PC-3 (cell line): ENCODE data around the gene APC. TPM values are rescaled to one million over a fixed set of nuclear protein-coding genes. Genes with fewer than 3 reads are reported as not detected.

ENCODE experiments used
- ATAC-seq: fragments of 200-7000 bp; cut with Tn5 transposase; 2 replicates; pipeline ENCODE4 v1.9.1; 2020; ENCODE audit warnings: mild to moderate bottlenecking, moderate library complexity
- BruUV-seq: library from RNA; stranded (reverse); fragments of 400-500 nt; replicated peaks from 2 replicates; lab custom pipeline; 2021; lab: Mats Ljungman, UMichigan
- CTCF ChIA-PET: fragments of 300-600 bp; sonication (Branson Sonifier 250); formaldehyde crosslinking; loops from one replicate; lab custom pipeline; 2022; ENCODE audit warnings: antibody characterized with exemption; lab: Charles Lee
- POLR2A ChIA-PET: fragments of 300-600 bp; sonication (Branson Sonifier 250); formaldehyde crosslinking; loops from one replicate; lab custom pipeline; 2022; ENCODE audit warnings: antibody characterized with exemption; ENCODE audit not compliant: unreplicated experiment; lab: Charles Lee
- DNase-seq: peaks from one replicate; pipeline ENCODE4 v3.0.0-alpha.2; 2015
- H2AFZ ChIP-seq: fragments of 300-600 bp; sonication (generic); 2 replicates; pipeline ENCODE4 v1.6.0; 2016; ENCODE audit warnings: antibody characterized with exemption, low read length
- H3F3A ChIP-seq: fragments of 300-600 bp; sonication (generic); one replicate; pipeline ENCODE4 v1.6.0; 2017; ENCODE audit warnings: antibody characterized with exemption, low read length, control low read depth, mild to moderate bottlenecking; ENCODE audit not compliant: unreplicated experiment
- H3K27ac ChIP-seq: fragments of 300-600 bp; sonication (generic); 2 replicates; pipeline ENCODE4 v1.5.1; 2016; ENCODE audit warnings: mild to moderate bottlenecking, low read length
- H3K27me3 ChIP-seq: fragments of 300-600 bp; sonication (generic); 2 replicates; pipeline ENCODE4 v1.6.1; 2016; ENCODE audit warnings: low read length, mixed read lengths
- H3K36me3 ChIP-seq: fragments of 300-600 bp; sonication (generic); 2 replicates; pipeline ENCODE4 v1.6.1; 2016; ENCODE audit warnings: low read depth, mixed run types, low read length, mixed read lengths
- H3K4me1 ChIP-seq: fragments of 300-600 bp; sonication (generic); 2 replicates; pipeline ENCODE4 v1.5.1; 2016; ENCODE audit warnings: low read length; ENCODE audit not compliant: insufficient read depth
- H3K4me2 ChIP-seq: fragments of 300-600 bp; sonication (generic); 2 replicates; pipeline ENCODE4 v1.6.0; 2016; ENCODE audit warnings: low read length
- H3K4me3 ChIP-seq: fragments of 300-600 bp; sonication (generic); 2 replicates; pipeline ENCODE4 v1.5.1; 2016; ENCODE audit warnings: mild to moderate bottlenecking, low read length, mixed read lengths
- H3K79me2 ChIP-seq: fragments of 300-600 bp; sonication (generic); 2 replicates; pipeline ENCODE4 v1.6.1; 2017; ENCODE audit warnings: low read length, mixed read lengths
- H3K9ac ChIP-seq: fragments of 300-600 bp; sonication (generic); 2 replicates; pipeline ENCODE4 v1.6.0; 2016; ENCODE audit warnings: mild to moderate bottlenecking, low read length
- H3K9me2 ChIP-seq: fragments of 300-600 bp; sonication (generic); replicated peaks from 2 replicates; pipeline ENCODE4 v1.6.1; 2016; ENCODE audit warnings: mixed run types, low read length, mixed read lengths
- H3K9me3 ChIP-seq: fragments of 300-600 bp; sonication (generic); 2 replicates; pipeline ENCODE4 v1.6.1; 2016; ENCODE audit warnings: low read length, mixed read lengths
- H4K20me1 ChIP-seq: fragments of 300-600 bp; sonication (generic); 2 replicates; pipeline ENCODE4 v1.6.1; 2016; ENCODE audit warnings: low read length, mixed read lengths
- EZH2 ChIP-seq: fragments of 300-600 bp; sonication (generic); IDR thresholded peaks from one replicate; pipeline ENCODE4 v1.6.1; 2017; ENCODE audit warnings: antibody characterized with exemption, mild to moderate bottlenecking, low read length; ENCODE audit not compliant: unreplicated experiment
- EZH2phosphoT487 ChIP-seq: fragments of 300-600 bp; sonication (generic); IDR thresholded peaks from 2 replicates; pipeline ENCODE4 v1.6.1; 2018; ENCODE audit warnings: mild to moderate bottlenecking, antibody characterized with exemption, low read length, borderline replicate concordance
- intact Hi-C: fragments of 100-400 bp; cut with micrococcal nuclease; formaldehyde crosslinking; loops from 2 replicates; pipeline ENCODE4 v1.9.0; 2023
- total RNA-seq: library from RNA; depleted of rRNA; stranded (reverse); fragments of >200 nt; gene quantifications from 2 replicates; pipeline ENCODE4 v1.2.3, GENCODE V29; 2014
- TF ChIP-seq, protein P1 (sequence below): fragments of 300-600 bp; sonication (generic); conservative IDR thresholded peaks from 2 replicates; pipeline ENCODE4 v1.5.1; 2017; ENCODE audit warnings: antibody characterized with exemption, low read depth, mild to moderate bottlenecking, low read length

The APC gene
- total RNA-seq, 1 experiment from 2014 or later = 31.7 TPM

DNA sequence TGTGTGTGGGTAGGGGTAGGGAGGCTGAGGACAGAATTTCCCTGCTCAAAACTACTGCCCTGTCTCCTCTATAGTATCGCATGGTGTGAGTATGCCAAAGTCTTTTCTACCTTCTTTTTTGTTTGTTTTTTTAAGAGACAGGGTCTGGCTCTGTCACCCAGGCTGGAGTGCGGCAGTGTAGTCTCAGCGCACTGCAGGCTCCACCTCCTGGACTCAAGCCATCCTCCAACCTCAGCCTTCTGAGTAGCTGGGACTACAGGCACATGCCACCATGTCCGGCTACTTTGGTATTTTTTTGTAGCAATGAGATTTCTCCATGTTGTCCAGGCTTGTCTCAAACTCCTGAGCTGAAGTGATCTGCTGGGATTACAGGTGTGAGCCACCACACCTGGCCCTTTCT is 125.9 kb downstream of the APC start:
- H4K20me1 ChIP-seq = peaks cover 10% of the 10 kb centered on the region; the same call in 1 of the 2 replicates
- no peaks in the 10 kb centered on the region for H3F3A ChIP-seq
- no peak for ATAC-seq
- intact Hi-C loops = loop anchor here (5.0 kb wide), 2 partner anchors 59 to 114 kb away; partner anchors contain the start of genes DCP2 and REEP5
- no peaks in the 10 kb centered on the region for H3K9me2 ChIP-seq
- H3K4me1 ChIP-seq = peaks cover 16% of the 10 kb centered on the region
- peaks cover 48% of the 10 kb centered on the region for H3K79me2 ChIP-seq
- peak overlapping the region; percentile 84 for H3K4me2 ChIP-seq
- no peaks in the 10 kb centered on the region for H3K9me3 ChIP-seq
- no TSS peak for BruUV-seq
- H3K27ac ChIP-seq = no peak overlapping the region
- H2AFZ ChIP-seq = no peak overlapping the region
- CTCF ChIA-PET = no interaction called here
- H3K27me3 ChIP-seq = no peaks in the 10 kb centered on the region
- peak overlapping the region; percentile 98; the same call in 1 of the 2 replicates for H3K4me3 ChIP-seq
- no peak overlapping the region for H3K9ac ChIP-seq
- DNase-seq = no peak
- peaks cover 44% of the 10 kb centered on the region for H3K36me3 ChIP-seq
- POLR2A ChIA-PET = no interaction called here
- TF ChIP-seq EZH2 (no peak), EZH2phosphoT487 (no peak)
- TF ChIP-seq, protein P1, sequence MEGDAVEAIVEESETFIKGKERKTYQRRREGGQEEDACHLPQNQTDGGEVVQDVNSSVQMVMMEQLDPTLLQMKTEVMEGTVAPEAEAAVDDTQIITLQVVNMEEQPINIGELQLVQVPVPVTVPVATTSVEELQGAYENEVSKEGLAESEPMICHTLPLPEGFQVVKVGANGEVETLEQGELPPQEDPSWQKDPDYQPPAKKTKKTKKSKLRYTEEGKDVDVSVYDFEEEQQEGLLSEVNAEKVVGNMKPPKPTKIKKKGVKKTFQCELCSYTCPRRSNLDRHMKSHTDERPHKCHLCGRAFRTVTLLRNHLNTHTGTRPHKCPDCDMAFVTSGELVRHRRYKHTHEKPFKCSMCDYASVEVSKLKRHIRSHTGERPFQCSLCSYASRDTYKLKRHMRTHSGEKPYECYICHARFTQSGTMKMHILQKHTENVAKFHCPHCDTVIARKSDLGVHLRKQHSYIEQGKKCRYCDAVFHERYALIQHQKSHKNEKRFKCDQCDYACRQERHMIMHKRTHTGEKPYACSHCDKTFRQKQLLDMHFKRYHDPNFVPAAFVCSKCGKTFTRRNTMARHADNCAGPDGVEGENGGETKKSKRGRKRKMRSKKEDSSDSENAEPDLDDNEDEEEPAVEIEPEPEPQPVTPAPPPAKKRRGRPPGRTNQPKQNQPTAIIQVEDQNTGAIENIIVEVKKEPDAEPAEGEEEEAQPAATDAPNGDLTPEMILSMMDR = no peak

DNA sequence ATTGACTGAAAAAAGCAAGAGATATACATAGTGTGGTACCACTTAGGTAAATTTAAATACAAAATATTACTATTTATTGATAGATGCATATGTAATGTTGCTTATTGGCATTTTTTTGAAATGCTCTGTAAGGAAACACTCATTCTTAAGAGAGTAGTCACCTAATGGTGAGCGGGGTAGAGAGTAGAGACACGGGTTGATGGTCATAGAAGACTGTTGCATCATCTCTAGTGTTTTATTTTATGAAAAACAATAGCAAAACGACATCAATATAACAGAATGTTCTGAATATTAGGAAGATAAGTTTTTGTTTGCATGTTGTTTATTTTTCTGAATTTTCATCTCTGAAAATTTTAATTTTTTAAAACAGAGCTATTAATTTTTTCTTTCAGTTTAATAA is 127.4 kb downstream of the APC start:
- H3K9me2 ChIP-seq = no peaks in the 10 kb centered on the region
- H3F3A ChIP-seq = no peaks in the 10 kb centered on the region
- no peaks in the 10 kb centered on the region for H3K9me3 ChIP-seq
- CTCF ChIA-PET = interaction anchor here (0.6 kb wide), 1 partner anchor 180 kb away, joined by 3 read pairs; no protein-coding TSS in a partner anchor
- intact Hi-C loops = no loop called here
- H3K4me3 ChIP-seq = no peak overlapping the region
- ATAC-seq (no peak), DNase-seq (no peak)
- peaks cover 10% of the 10 kb centered on the region; the same call in 1 of the 2 replicates for H4K20me1 ChIP-seq
- H3K27me3 ChIP-seq = no peaks in the 10 kb centered on the region
- POLR2A ChIA-PET = no interaction called here
- H3K9ac ChIP-seq = no peak overlapping the region
- peaks cover 48% of the 10 kb centered on the region for H3K79me2 ChIP-seq
- no TSS peak for BruUV-seq
- H2AFZ ChIP-seq = no peak overlapping the region
- no peak overlapping the region for H3K27ac ChIP-seq
- H3K4me2 ChIP-seq = no peak overlapping the region
- peaks cover 50% of the 10 kb centered on the region for H3K36me3 ChIP-seq
- TF ChIP-seq, protein P1 = no peak
- TF ChIP-seq EZH2 = no peak
- TF ChIP-seq EZH2phosphoT487 = no peak
- H3K4me1 ChIP-seq = peaks cover 16% of the 10 kb centered on the region

DNA sequence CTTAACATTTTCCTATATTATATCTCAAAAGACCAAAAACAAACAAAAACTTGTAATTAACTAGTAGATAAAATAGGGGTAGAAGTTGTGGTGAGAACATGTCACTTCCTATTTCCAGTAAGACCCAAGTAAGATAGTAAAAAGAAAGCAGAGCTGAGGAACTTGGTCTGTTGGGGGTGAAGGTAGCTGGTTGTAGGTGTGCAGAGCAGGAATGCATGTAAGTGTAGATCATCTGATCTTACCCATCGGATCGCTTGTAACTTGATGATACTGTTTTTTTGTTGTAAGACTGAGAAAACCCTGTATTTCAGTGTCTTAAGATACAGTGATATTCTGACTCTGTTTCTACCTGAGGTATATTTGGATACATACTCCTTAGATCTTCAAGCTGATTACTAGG is 129.1 kb downstream of the APC start:
- ATAC-seq (no peak), DNase-seq (no peak)
- peaks cover 53% of the 10 kb centered on the region for H3K36me3 ChIP-seq
- no peaks in the 10 kb centered on the region for H3K9me3 ChIP-seq
- H3K4me1 ChIP-seq = peaks cover 11% of the 10 kb centered on the region
- intact Hi-C loops = no loop called here
- H3K9me2 ChIP-seq = no peaks in the 10 kb centered on the region
- no peak overlapping the region for H3K4me2 ChIP-seq
- H3F3A ChIP-seq = no peaks in the 10 kb centered on the region
- CTCF ChIA-PET = no interaction called here
- H2AFZ ChIP-seq = no peak overlapping the region
- no peak overlapping the region for H3K9ac ChIP-seq
- no peak overlapping the region for H3K27ac ChIP-seq
- H3K79me2 ChIP-seq = peaks cover 37% of the 10 kb centered on the region
- no peaks in the 10 kb centered on the region for H3K27me3 ChIP-seq
- H3K4me3 ChIP-seq = no peak overlapping the region
- no TSS peak for BruUV-seq
- POLR2A ChIA-PET = no interaction called here
- TF ChIP-seq EZH2 (no peak), EZH2phosphoT487 (no peak)
- TF ChIP-seq, protein P1 = no peak
- H4K20me1 ChIP-seq = peaks cover 10% of the 10 kb centered on the region; the same call in 1 of the 2 replicates
